Keratinocyte (primary cell): Measurements from ENCODE around the gene DOCK3. TPM values are rescaled to one million over a fixed set of nuclear protein-coding genes. Genes with fewer than 3 reads are reported as not detected.

Experiments used
- DNase-seq: peaks from one replicate; pipeline ENCODE4 v3.0.0-alpha.2; 2011; ENCODE audit warnings: low read depth, missing footprints, low spot score
- FAIRE-seq: peaks from 2 replicates; lab custom pipeline; 2011; peaks lifted over from hg19 to GRCh38; lab: Jason Lieb, UNC
- H2AFZ ChIP-seq: 2 replicates; pipeline ENCODE4 v1.6.0; 2012; ENCODE audit warnings: low read length, control low read depth, inconsistent platforms; ENCODE audit not compliant: control insufficient read depth
- H3K27ac ChIP-seq: 2 replicates; pipeline ENCODE4 v1.5.1; 2011; ENCODE audit warnings: low read length; ENCODE audit not compliant: control insufficient read depth, insufficient read depth
- H3K27me3 ChIP-seq: 3 replicates; pipeline ENCODE4 v1.6.0; 2011; ENCODE audit warnings: low read length; ENCODE audit not compliant: control insufficient read depth, insufficient read depth; ENCODE audit errors: extremely low read depth
- H3K36me3 ChIP-seq, 2 experiments: 2 replicates in 1 of 2; 3 replicates in 1 of 2; pipeline ENCODE4 v1.5.1; 2011; ENCODE audit warnings: low read length in 2 of 2, mild to moderate bottlenecking in 1 of 2; ENCODE audit not compliant: control insufficient read depth in 2 of 2, insufficient read depth in 2 of 2; ENCODE audit errors: extremely low read depth in 1 of 2
- H3K4me1 ChIP-seq: 3 replicates; pipeline ENCODE4 v1.5.1; 2011; ENCODE audit warnings: low read length; ENCODE audit not compliant: control insufficient read depth, insufficient read depth; ENCODE audit errors: extremely low read depth
- H3K4me2 ChIP-seq: 3 replicates; pipeline ENCODE4 v1.6.0; 2011; ENCODE audit warnings: low read depth, low read length; ENCODE audit not compliant: control insufficient read depth, insufficient read depth; ENCODE audit errors: extremely low read depth
- H3K4me3 ChIP-seq, 3 experiments: fragments of 200-600 bp in 1 of 3; sonication (generic) in 1 of 3; 2 replicates in 2 of 3; 3 replicates in 1 of 3; pipeline ENCODE4 v1.5.1; 2011 to 2016; ENCODE audit warnings: low read length in 3 of 3, mild to moderate bottlenecking in 3 of 3, control low read depth in 2 of 3, inconsistent platforms in 1 of 3, low read depth in 1 of 3, mixed read lengths in 1 of 3, mixed run types in 1 of 3, moderate library complexity in 1 of 3; ENCODE audit not compliant: control insufficient read depth in 2 of 3, insufficient read depth in 2 of 3; ENCODE audit errors: extremely low read depth in 1 of 3
- H3K79me2 ChIP-seq: 2 replicates; pipeline ENCODE4 v1.6.0; 2012; ENCODE audit warnings: low read length; ENCODE audit not compliant: control insufficient read depth, insufficient read depth
- H3K9ac ChIP-seq: 3 replicates; pipeline ENCODE4 v1.6.0; 2011; ENCODE audit warnings: low read length; ENCODE audit not compliant: control insufficient read depth, insufficient read depth; ENCODE audit errors: extremely low read depth
- H3K9me1 ChIP-seq: 3 replicates; pipeline ENCODE4 v1.6.0; 2011; ENCODE audit warnings: low read length; ENCODE audit not compliant: control insufficient read depth, insufficient read depth; ENCODE audit errors: extremely low read depth
- H3K9me3 ChIP-seq: 2 replicates; pipeline ENCODE4 v1.5.1; 2012; ENCODE audit warnings: low read depth, low read length; ENCODE audit not compliant: control insufficient read depth
- H4K20me1 ChIP-seq: 3 replicates; pipeline ENCODE4 v1.6.0; 2011; ENCODE audit warnings: low read length; ENCODE audit not compliant: control insufficient read depth, insufficient read depth; ENCODE audit errors: extremely low read depth
- CTCF ChIP-seq, 3 experiments: IDR thresholded peaks in 1 of 3; conservative IDR thresholded peaks in 1 of 3; optimal IDR thresholded peaks in 1 of 3; 2 replicates in 2 of 3; 3 replicates in 1 of 3; pipeline versions ENCODE3 to v1.5.1; 2011; ENCODE audit warnings: low read length in 3 of 3, mild to moderate bottlenecking in 3 of 3, moderate library complexity in 2 of 3, control low read depth in 1 of 3, inconsistent platforms in 1 of 3; ENCODE audit not compliant: insufficient read depth in 2 of 3; ENCODE audit errors: extremely low read depth in 1 of 3
- EZH2 ChIP-seq: IDR thresholded peaks from one replicate; pipeline ENCODE4 v1.6.1; 2012; ENCODE audit warnings: inconsistent platforms, mild to moderate bottlenecking, low read length, moderate library complexity
- dilution Hi-C: fragments of 300-500 bp; cut with MboI; formaldehyde crosslinking; loops from one replicate; pipeline ENCODE4 v1.7.0; 2020; ENCODE audit warnings: low sequenced_read_pairs; ENCODE audit not compliant: extremely low pct_ligation_motif_present
- polyA plus RNA-seq, 5 experiments: library from polyadenylated mRNA; depleted of rRNA in 3 of 5; stranded (reverse) in 3 of 5; stranded (forward) in 1 of 5; unstranded in 1 of 5; fragments of >200 nt; gene quantifications; 1 replicate in 1 of 5; 2 replicates in 3 of 5; 3 replicates in 1 of 5; pipeline versions ENCODE4 v1.2.1 to v1.2.3, GENCODE V29; 2011 to 2012; ENCODE audit warnings: missing spikeins in 2 of 5, low read depth in 1 of 5, low replicate concordance in 1 of 5

The DOCK3 gene
- polyA plus RNA-seq, 1 donor (not counting 4 experiments of a cell fraction or from before 2014, with no cell fraction given), result 0.10 TPM

GRCh38 chr3:51357856-51358255 lies 683.1 kb downstream of the DOCK3 start:
- no peak for TF ChIP-seq CTCF (optimal IDR thresholded peaks at IDR 0.05 in 1 of 3, IDR thresholded peaks at IDR 0.05 in 1 of 3, conservative IDR thresholded peaks at IDR 0.05 in 1 of 3; ENCODE audit: extremely low read depth in 1 of 3, insufficient read depth in 2 of 3, low read length in 3 of 3)
- no peak for TF ChIP-seq EZH2
- Histone ChIP-seq H3K9me1 (no peaks in the 10 kb centered on the region), H3K4me3 (no peak overlapping the region), H3K27ac (no peak overlapping the region), H3K36me3 (no peaks in the 10 kb centered on the region), H3K9ac (no peak overlapping the region), H3K27me3 (no peaks in the 10 kb centered on the region), H3K4me1 (peaks cover 6% of the 10 kb centered on the region), H3K79me2 (no peaks in the 10 kb centered on the region), H4K20me1 (no peaks in the 10 kb centered on the region), H3K9me3 (no peaks in the 10 kb centered on the region), H2AFZ (no peak overlapping the region), H3K4me2 (no peak overlapping the region)
- FAIRE-seq (no peak), DNase-seq (no peak)
- dilution Hi-C loops, result loop anchor here (25.0 kb wide), 1 partner anchor 246 kb away; no protein-coding TSS in a partner anchor

GRCh38 chr3:51358981-51359380 lies 684.3 kb downstream of the DOCK3 start:
- H2AFZ ChIP-seq, result no peak overlapping the region
- no peak for FAIRE-seq
- H3K4me1 ChIP-seq, result peaks cover 6% of the 10 kb centered on the region
- no peaks in the 10 kb centered on the region for H3K27me3 ChIP-seq
- no peak for TF ChIP-seq CTCF (optimal IDR thresholded peaks at IDR 0.05 in 1 of 3, IDR thresholded peaks at IDR 0.05 in 1 of 3, conservative IDR thresholded peaks at IDR 0.05 in 1 of 3; ENCODE audit: extremely low read depth in 1 of 3, insufficient read depth in 2 of 3, low read length in 3 of 3)
- TF ChIP-seq EZH2, result no peak
- H3K27ac ChIP-seq, result no peak overlapping the region
- DNase-seq, result no peak
- H3K9me3 ChIP-seq, result no peaks in the 10 kb centered on the region
- H4K20me1 ChIP-seq, result no peaks in the 10 kb centered on the region
- no peak overlapping the region for H3K4me3 ChIP-seq
- dilution Hi-C loops, result loop anchor here (25.0 kb wide), 1 partner anchor 247 kb away; no protein-coding TSS in a partner anchor
- no peak overlapping the region for H3K9ac ChIP-seq
- no peaks in the 10 kb centered on the region for H3K9me1 ChIP-seq
- no peak overlapping the region for H3K4me2 ChIP-seq
- H3K79me2 ChIP-seq, result no peaks in the 10 kb centered on the region
- H3K36me3 ChIP-seq, result no peaks in the 10 kb centered on the region
